Panc1 (cell line): Measurements from ENCODE around the gene TRAPPC13.

Experiments
- CTCF ChIP-seq: fragments of 450-650 bp; IDR thresholded peaks from 2 replicates; pipeline ENCODE4 v1.5.1; 2017; ENCODE audit warnings: mild to moderate bottlenecking
- POLR2AphosphoS5 ChIP-seq: IDR thresholded peaks from 2 replicates; pipeline ENCODE4 v1.6.1; 2012; ENCODE audit warnings: mild to moderate bottlenecking, low read depth, low read length, moderate library complexity

GRCh38 chr5:65620021-65620420 lies 4.8 kb upstream of the TRAPPC13 start:
- TF ChIP-seq CTCF (no peak), POLR2AphosphoS5 (no peak)
